Activated CD8-positive, alpha-beta memory T cell treated with anti-CD3 and anti-CD28 coated beads, Interleukin-2, amount 50 U/mL, for 4 hours (primary cell): ENCODE data around the gene SLC44A1.

Source experiments
- DNase-seq: peaks from one replicate; pipeline ENCODE4 v3.0.0-alpha.2; 2020

Gene SLC44A1

GRCh38 chr9:105275938-105276337 lies 31.5 kb downstream of the SLC44A1 start:
- DNase-seq: no peak

GRCh38 chr9:105278751-105279150 lies 34.3 kb downstream of the SLC44A1 start:
- DNase-seq: no peak

DNA sequence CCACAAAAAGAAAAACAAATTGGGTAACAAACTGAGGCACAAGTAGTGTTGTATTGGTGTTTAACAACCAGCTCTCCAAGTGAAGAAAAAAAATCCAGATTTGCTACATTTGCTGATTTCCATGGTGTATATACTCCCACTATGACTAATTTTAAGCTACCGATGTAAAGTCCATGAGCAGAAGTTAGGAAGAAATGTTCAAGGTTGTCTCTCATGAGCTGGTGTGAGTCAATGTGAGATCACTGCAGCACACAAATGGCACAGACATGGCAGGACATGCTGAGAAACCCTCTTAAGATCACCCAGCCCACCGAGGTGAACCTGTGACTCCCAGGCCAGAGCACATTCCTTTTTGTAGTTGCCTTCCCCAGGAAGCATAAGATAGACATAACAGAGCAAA lies 36.2 kb downstream of the SLC44A1 start:
- DNase-seq: no peak

- DNase-seq: no peak
Measured at GRCh38 chr9:105281272-105281671, 36.8 kb downstream of the SLC44A1 start.

- no peak for DNase-seq
Measured at GRCh38 chr9:105281926-105282325, 37.5 kb downstream of the SLC44A1 start.

DNA sequence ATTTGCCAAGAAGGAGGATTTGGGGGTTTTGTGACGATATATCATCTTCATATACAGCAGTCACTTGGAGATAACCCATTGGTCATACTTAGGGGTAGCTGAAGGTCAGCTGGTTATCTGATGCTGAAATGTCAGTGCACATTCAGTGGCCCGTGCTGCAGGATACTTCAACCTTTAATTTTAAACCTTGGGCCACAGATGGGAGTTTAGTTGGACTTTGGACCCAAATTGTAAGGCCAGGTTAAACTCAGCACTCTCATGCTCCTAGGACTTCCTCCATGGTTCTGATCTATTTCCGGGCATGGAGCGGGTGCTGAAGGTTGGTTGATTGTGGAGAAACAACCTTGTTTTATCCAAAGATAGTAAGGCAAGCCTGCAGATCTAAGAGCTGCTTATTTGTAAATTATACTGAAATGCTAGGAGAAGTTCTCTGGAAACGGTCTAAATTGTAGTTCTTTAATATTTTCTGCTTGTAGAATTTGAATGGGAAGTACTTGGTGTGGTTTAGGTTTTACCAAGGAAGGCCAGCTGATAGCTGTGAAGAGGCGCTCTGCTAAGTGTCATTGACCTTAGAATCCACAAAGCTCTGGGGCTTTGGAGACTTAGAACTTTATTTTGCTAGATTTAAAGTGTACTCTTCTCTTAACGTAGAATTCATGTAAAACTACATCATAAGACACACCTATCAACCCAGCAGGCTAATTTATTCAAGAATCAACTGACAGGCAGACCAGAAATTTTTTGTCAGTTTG lies 38.6 kb downstream of the SLC44A1 start:
- no peak for DNase-seq

DNA sequence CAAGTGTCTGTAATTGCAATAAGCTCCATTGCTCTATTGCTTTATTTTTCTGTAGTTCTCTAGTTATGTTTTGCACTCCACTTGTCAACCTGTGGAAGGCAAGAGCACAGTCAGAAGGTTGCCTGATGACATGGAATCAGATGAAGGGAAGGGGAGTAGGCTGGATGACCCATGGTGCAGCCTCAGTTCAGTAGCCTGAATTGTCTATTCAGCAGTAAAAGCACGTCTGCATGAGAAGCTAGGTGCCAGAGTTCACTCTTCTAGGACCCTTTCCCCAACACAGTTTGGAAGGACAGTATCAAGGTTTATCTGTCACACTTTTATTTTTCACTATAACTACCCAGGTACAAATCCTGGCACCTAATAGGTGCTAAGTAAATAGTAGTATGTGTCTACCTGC lies 39.3 kb downstream of the SLC44A1 start:
- no peak for DNase-seq

DNA sequence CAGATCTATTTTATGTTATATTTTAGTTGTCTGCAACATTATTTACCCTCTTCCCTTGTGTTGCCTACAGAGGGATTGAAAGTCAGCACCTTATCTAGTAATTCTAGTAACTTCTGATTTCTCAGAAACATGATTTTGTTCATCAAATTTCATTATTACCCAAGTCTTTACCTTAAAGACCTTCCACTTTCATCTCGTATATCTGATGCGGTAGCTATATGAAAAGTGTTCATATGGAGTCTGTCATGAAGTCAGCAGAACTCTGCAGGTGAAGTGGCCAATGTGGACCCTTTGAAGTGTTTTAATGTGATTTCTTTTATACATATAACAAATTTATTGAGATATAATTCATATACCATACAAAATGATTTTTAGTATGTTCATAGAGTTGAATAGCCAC lies 40.0 kb downstream of the SLC44A1 start:
- DNase-seq: no peak

DNA sequence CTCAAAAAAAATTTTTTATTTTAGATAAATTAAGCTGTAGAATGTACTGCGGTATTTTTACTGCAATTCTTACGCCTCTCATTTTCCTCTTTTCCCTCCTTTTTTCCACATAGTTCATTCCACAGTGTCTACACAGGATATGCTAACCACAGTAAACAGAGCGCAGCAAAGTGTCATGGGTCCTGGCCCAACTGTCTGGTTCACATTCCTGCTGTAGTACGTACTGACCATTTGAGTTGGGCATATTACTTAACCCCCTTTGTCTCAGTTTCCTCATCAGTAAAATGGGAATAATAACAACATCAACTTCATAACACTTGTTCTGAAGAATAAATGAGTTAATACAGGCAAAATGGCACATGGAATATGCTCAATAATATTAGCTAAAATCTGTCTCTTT lies 41.6 kb downstream of the SLC44A1 start:
- DNase-seq: no peak

- no peak for DNase-seq
Measured at GRCh38 chr9:105289305-105289704, 44.9 kb downstream of the SLC44A1 start.

GRCh38 chr9:105290418-105290817 lies 46.0 kb downstream of the SLC44A1 start:
- DNase-seq: no peak

DNA sequence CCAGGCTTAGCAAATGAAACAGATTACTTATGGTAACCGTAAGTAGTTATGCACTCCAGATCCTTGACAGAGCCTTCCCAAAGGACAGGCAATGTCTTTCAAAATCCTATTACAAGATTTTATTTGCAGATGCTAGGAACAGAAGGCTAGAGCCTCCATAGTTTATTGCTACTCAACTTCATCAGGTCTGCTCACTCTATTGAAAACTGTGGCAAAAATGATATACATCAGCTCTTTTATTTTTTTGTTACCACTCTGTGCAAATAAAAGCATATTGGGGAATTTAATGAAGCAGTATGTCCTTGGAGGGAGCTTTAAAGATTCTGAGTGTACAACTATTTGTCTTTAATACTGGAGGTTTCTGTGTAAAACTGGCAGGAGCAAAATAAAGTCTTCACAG lies 46.5 kb downstream of the SLC44A1 start:
- no peak for DNase-seq

- DNase-seq: no peak
Measured at GRCh38 chr9:105291422-105291859, 47.0 kb downstream of the SLC44A1 start.

DNA sequence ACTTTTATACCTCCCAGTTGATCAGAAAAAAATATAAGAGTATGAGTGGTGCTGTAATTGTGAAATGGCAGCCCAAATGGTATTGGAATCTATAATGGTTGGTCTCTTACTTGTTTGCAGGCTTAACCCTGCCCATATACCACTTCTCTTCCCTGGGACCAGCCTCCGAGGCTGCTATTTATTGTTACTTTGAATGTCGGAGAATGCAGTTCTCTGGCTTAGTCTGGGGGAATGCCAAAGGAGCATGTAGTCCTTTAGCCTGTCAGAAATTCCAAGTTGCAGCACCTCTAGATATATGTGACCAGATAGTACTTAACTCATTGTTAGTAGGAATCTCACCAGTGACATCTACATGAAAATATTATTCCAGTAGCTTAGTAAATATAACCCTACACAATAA lies 47.5 kb downstream of the SLC44A1 start:
- DNase-seq: no peak

DNA sequence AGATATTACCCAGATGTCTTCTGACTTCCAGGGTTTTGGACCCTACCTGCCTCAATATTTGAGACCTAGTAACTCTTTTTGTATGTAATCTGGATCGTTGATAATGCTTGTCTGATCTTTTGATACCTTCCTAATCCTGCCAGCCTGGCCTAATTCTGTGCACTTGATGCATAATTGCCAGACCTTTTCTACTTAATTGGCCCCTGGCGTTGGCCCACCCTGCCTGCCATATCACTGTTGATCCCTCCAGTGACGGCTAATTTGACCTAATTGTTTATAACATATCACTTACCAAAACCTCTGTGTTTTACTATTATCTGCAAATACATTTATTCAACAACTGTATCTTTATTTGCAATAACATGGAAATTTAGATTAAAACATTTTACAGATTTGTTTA lies 49.0 kb downstream of the SLC44A1 start:
- no peak for DNase-seq

GRCh38 chr9:105295201-105295550 lies 50.7 kb downstream of the SLC44A1 start:
- DNase-seq: no peak

GRCh38 chr9:105295986-105296385 lies 51.5 kb downstream of the SLC44A1 start:
- no peak for DNase-seq

GRCh38 chr9:105296445-105296844 lies 52.0 kb downstream of the SLC44A1 start:
- no peak for DNase-seq

- DNase-seq: no peak
Measured at GRCh38 chr9:105296877-105297287, 52.4 kb downstream of the SLC44A1 start.

- DNase-seq: no peak
Measured at GRCh38 chr9:105297442-105298075, 53.1 kb downstream of the SLC44A1 start.

DNA sequence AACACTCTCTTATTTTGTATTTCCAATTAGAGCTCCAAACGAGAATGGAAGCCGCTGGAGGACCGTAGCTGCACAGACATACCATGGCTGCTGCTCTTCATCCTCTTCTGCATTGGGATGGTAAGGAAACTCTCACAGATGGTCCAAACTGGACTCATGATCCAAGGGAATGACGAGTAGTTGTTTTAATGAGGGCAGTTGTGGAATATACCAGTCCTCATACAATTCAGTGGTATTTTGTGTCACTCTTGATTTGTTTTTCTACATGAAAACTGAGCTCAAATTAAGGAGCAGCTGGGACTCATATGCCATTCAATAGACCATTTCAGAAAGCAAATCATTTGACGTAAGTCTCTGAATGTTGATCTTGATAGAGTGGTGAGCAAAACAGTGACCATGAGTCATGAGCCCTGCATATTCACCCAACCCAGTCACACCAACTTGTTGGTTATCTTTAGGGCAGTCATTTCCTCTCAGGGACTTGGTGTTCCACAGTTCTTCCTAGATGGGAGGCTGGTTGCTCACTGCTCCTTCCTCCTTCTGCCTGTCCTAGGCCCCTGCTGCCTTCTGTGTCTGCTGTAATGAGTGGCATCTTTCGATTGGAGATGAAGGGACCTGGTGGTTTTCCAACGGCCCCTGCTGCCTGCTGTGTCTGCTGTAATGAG lies 54.9 kb downstream of the SLC44A1 start:
- DNase-seq: no peak

DNA sequence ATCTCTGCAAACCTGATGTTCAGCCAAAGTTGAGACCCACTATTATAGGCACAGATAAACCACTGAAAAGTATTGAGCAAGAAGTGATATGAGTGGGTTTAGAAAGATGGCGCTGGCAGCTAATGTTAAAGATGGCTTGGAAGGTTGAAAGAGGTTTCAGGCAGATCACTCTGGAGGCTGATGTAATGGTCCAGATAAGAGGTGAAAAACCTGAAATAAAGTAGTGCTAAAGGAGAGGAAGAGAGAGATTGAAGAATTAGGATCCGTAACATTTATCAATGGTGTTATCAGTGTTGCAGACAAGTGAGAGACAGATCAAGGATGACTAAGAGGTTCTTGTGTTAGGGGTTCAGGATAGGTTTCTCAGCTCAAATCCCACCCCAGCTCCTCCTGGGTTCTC lies 58.3 kb downstream of the SLC44A1 start:
- no peak for DNase-seq

- DNase-seq: no peak
Measured at GRCh38 chr9:105305856-105306255, 61.4 kb downstream of the SLC44A1 start.
